ENCODE results near the gene SPTLC1.
"Not testable (repeated sequence)": the region's sequence is repeated elsewhere in the genome, so short reads cannot be mapped to it uniquely, and the experiment has no call there.

- TF ChIP-seq CTCF, POLR2A (IDR thresholded peaks at IDR 0.05): not testable (repeated sequence)
These were observed 38.5 kb upstream of the SPTLC1 start for GRCh38 chr9:92153466-92154415.

Measured in Peyer's patch (tissue), 4 donors.